Measurements from ENCODE around the gene CCDC149. TPM values are rescaled to one million over a fixed set of nuclear protein-coding genes. Genes with fewer than 3 reads are reported as not detected.

CCDC149 gene
- total and polyA plus RNA-seq, 2 of the 4 experiments (the other 2 are of a cell fraction): 6.7 to 7.0 TPM

GRCh38 chr4:24932515-24933225 lies 19.8 kb upstream of the CCDC149 start:
- dilution Hi-C loops (cut with HindIII; ENCODE audit: low sequenced_read_pairs, unreplicated experiment): no loop called here
- no CpG with 5 or more reads among the region's 2 CpGs for WGBS, 2 experiments (ENCODE audit: extremely low coverage in 2 of 2, insufficient read length in 1 of 2)
- H3K23ac ChIP-seq (ENCODE audit: low read depth, low read length): no peak overlapping the region
- no peak overlapping the region for H4K91ac ChIP-seq (ENCODE audit: insufficient read depth, low read depth, low read length)
- H2BK20ac ChIP-seq (ENCODE audit: low read depth, low read length): no peak overlapping the region
- TF ChIP-seq SMC3 (IDR thresholded peaks at IDR 0.05; ENCODE audit: low read depth, low read length) (no peak), CEBPB (IDR thresholded peaks at IDR 0.05; ENCODE audit: low read depth, low read length) (no peak), MAZ (IDR thresholded peaks at IDR 0.05; ENCODE audit: borderline replicate concordance, low read depth, low read length) (no peak), BHLHE40 (IDR thresholded peaks at IDR 0.05; ENCODE audit: low read depth, low read length) (no peak), RAD21 (IDR thresholded peaks at IDR 0.05; ENCODE audit: low read length) (no peak), ELK1 (IDR thresholded peaks at IDR 0.05; ENCODE audit: borderline replicate concordance, low read depth, low read length) (no peak), POLR2A (IDR thresholded peaks at IDR 0.05; ENCODE audit: low read depth, low read length) (no peak)
- H3K9me3 ChIP-seq (ENCODE audit: control insufficient read depth, insufficient read depth, low read length): peaks cover 11% of the 10 kb centered on the region
- POLR2A ChIA-PET (ENCODE audit: unreplicated experiment): no interaction called here
- CTCF ChIA-PET: no interaction called here
- H4K5ac ChIP-seq (ENCODE audit: low read depth, low read length): no peak overlapping the region
- no peak overlapping the region for H2BK120ac ChIP-seq (ENCODE audit: low read depth, low read length)
- H2AK5ac ChIP-seq (ENCODE audit: low read depth, low read length): no peak overlapping the region
- H3K18ac ChIP-seq (ENCODE audit: low read depth, low read length): no peak overlapping the region
- H3K4me1 ChIP-seq (ENCODE audit: control insufficient read depth, insufficient read depth, low read length): no peaks in the 10 kb centered on the region
- H2BK15ac ChIP-seq (ENCODE audit: low read depth, low read length): no peak overlapping the region
- BruUV-seq (replicated peaks): no TSS peak
- H3K14ac ChIP-seq (replicated peaks; ENCODE audit: low read depth, low read length): no peak overlapping the region
- H4K8ac ChIP-seq (ENCODE audit: low read depth in 2 of 2, low read length in 2 of 2): no peak overlapping the region
- H3K36me3 ChIP-seq (ENCODE audit: control insufficient read depth, insufficient read depth, low read length): no peaks in the 10 kb centered on the region
- no peak overlapping the region for H3K4me2 ChIP-seq (ENCODE audit: low read depth, low read length)
- in situ Hi-C loops (cut with MboI; ENCODE audit: low sequenced_read_pairs): no loop called here
- H2AFZ ChIP-seq (replicated peaks; ENCODE audit: low read length, poor library complexity): no peak overlapping the region
- peaks cover 16% of the 10 kb centered on the region for H3K27me3 ChIP-seq (ENCODE audit: control insufficient read depth, insufficient read depth, low read length)
- ATAC-seq (ENCODE audit: low read depth): no peak
- no peaks in the 10 kb centered on the region for H3K9me1 ChIP-seq (ENCODE audit: insufficient read depth, low read length)
- H2BK5ac ChIP-seq (ENCODE audit: low read depth, low read length, poor library complexity, severe bottlenecking): no peak overlapping the region
- no peak overlapping the region for H3K9ac ChIP-seq (ENCODE audit: low read depth, low read length)
- no peaks in the 10 kb centered on the region for H4K20me1 ChIP-seq (ENCODE audit: insufficient read depth, low read length)
- H3K79me1 ChIP-seq (ENCODE audit: low read depth in 1 of 2, low read length in 2 of 2): no peaks in the 10 kb centered on the region
- H2AK9ac ChIP-seq (replicated peaks; ENCODE audit: low read depth, low read length, poor library complexity): no peak overlapping the region
- no peak overlapping the region for H3K4ac ChIP-seq (ENCODE audit: low read depth, low read length)
- H3K56ac ChIP-seq (ENCODE audit: extremely low read depth, insufficient read depth, low read length): no peak overlapping the region
- peak; percentile 38 for DNase-seq
- intact Hi-C loops (cut with micrococcal nuclease): no loop called here
- no peak overlapping the region for H3K4me3 ChIP-seq (ENCODE audit: insufficient read depth, low read depth, low read length)
- no peak overlapping the region for H3K27ac ChIP-seq (ENCODE audit: insufficient read depth, low read length)

Measured in IMR-90 (cell line).